Stomach smooth muscle (tissue), 2 donors: ENCODE measurements around the gene CCNL2.

Source experiments
- H3K27ac ChIP-seq: one replicate; pipeline ENCODE4 v1.7.0; 2013; ENCODE audit warnings: mild to moderate bottlenecking, low read length, inconsistent platforms
- H3K27me3 ChIP-seq, 2 donors: one replicate each; pipeline ENCODE4 v1.7.0; 2013; ENCODE audit warnings: low read length in 2 of 2; ENCODE audit not compliant: insufficient read depth in 2 of 2, control insufficient read depth in 1 of 2
- H3K36me3 ChIP-seq, 2 donors: one replicate each; pipeline ENCODE4 v1.7.0; 2013; ENCODE audit warnings: low read length in 2 of 2; ENCODE audit not compliant: control insufficient read depth in 2 of 2, insufficient read depth in 2 of 2
- H3K4me1 ChIP-seq: one replicate; pipeline ENCODE4 v1.7.0; 2013; ENCODE audit warnings: low read length; ENCODE audit not compliant: control insufficient read depth, insufficient read depth
- H3K4me3 ChIP-seq, 2 donors: one replicate each; pipeline ENCODE4 v1.7.0; 2013; ENCODE audit warnings: low read length in 2 of 2
- H3K9ac ChIP-seq, 2 donors: one replicate each; pipeline ENCODE4 v1.7.0; 2013; ENCODE audit warnings: low read length in 2 of 2, mild to moderate bottlenecking in 1 of 2
- H3K9me3 ChIP-seq, 2 donors: one replicate each; pipeline ENCODE4 v1.7.0; 2013; ENCODE audit warnings: low read length in 2 of 2; ENCODE audit not compliant: control insufficient read depth in 2 of 2
- donor health status: healthy.
- donor health status: Pancreatic carcinoma.

CCNL2 gene

GRCh38 chr1:1335792-1336248 lies 63.3 kb downstream of the CCNL2 start:
- Histone ChIP-seq H3K9me3 (no peaks in the 10 kb centered on the region), H3K9ac (no peak overlapping the region), H3K4me3 (no peak overlapping the region), H3K27ac (no peak overlapping the region), H3K4me1 (no peaks in the 10 kb centered on the region), H3K36me3 (peaks cover 4 to 10% of the 10 kb centered on the region in 2 donors), H3K27me3 (no peaks in the 10 kb centered on the region)
